HG03045 (cell line): ENCODE measurements around the gene STXBP1.
"Not testable (repeated sequence)": the region's sequence is repeated elsewhere in the genome, so short reads cannot be mapped to it uniquely, and the experiment has no call there.

Experiments used
- ATAC-seq: cut with Tn5 transposase; IDR thresholded peaks from one replicate; pipeline ENCODE4 v1.9.1; 2021; ENCODE audit warnings: mild to moderate bottlenecking, moderate library complexity; ENCODE audit not compliant: unreplicated experiment

The STXBP1 gene

DNA sequence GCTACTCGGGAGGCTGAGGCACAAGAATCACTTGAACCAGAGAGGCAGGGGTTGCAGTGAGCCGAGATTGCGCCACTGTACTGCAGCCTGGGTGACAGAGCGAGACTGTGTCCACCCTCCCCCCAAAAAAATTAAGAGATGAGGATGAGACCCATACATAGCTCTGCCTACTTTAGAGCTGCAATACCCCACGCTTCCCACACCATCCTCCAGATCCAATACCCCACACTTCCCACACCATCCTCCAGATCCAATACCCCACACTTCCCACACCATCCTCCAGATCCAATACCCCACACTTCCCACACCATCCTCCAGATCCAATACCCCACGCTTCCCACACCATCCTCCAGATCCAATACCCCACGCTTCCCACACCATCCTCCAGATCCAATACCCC, 34.9 kb upstream of the STXBP1 start:
- ATAC-seq, result not testable (repeated sequence)

GRCh38 chr9:127578627-127578951, 33.5 kb upstream of the STXBP1 start:
- ATAC-seq, result no peak

- no peak for ATAC-seq
Measured at GRCh38 chr9:127578952-127579853, 32.9 kb upstream of the STXBP1 start.

- no peak for ATAC-seq
Measured at GRCh38 chr9:127580366-127580765, 31.7 kb upstream of the STXBP1 start.

DNA sequence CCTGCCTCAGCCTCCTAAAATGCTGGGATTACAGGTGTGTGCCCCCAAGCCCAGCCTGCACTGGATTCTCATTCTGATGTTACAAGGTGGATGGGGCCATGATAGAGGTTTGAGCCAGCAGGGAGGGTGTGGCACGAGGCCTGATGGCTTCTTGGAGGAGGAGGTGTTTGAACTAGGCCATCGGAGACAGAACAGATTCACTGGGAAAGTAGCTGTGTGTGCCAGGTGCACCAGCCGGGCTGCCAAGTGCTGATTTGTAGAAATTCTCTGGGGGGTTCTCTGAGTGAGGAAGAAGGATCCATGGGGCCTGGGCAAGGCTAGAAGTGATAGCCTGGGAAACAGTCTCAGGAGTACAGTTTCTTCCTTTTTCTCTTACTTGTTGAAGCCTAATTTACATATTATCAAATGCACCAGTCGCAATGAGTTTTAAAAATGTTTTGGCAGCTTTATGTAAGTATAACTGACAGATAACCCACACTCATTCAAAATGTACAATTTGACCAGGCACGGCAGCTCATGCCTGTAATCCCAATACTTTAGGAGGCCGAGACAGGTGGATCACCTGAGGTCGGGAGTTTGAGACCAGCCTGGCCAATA, 31.1 kb upstream of the STXBP1 start:
- no peak for ATAC-seq

DNA sequence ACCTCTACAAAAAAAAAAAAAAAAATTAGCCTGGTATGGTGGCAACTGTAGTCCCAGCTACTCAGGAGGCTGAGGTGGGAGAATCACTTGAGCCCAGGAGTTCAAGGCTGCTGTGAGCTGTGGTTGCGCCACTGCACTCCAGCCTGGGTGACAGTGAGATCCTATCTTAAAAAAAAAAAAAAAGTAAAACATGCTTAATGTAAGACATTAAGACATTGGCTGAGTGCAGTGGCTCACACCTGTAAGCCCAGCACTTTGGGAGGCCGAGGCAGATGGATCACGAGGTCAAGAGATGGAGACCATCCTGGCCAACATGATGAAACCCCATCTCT, 27.6 kb upstream of the STXBP1 start:
- ATAC-seq, result not testable (repeated sequence)

- no peak for ATAC-seq
Measured at GRCh38 chr9:127585161-127585819, 26.8 kb upstream of the STXBP1 start.

- no peak for ATAC-seq
Measured at GRCh38 chr9:127586096-127586495, 26.0 kb upstream of the STXBP1 start.

DNA sequence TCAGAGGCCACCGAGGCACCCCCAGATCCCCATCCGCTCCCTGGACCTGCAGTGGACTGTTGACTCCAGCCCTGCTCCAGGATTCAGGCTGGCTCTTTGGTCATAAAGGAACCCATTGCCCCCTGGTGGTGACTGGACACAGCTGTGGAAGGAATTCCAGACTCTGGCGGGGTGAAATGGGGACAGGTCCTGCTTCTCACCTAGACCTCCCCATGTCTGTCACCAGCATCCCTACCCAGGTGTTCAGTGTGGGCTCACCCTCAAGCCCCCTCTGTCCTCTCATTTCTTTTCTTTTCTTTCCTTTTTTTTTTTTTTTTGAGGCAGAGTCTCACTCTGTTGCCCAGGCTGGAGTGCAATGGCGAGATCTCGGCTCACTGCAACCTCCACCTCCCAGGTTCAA, 25.5 kb upstream of the STXBP1 start:
- no peak for ATAC-seq

DNA sequence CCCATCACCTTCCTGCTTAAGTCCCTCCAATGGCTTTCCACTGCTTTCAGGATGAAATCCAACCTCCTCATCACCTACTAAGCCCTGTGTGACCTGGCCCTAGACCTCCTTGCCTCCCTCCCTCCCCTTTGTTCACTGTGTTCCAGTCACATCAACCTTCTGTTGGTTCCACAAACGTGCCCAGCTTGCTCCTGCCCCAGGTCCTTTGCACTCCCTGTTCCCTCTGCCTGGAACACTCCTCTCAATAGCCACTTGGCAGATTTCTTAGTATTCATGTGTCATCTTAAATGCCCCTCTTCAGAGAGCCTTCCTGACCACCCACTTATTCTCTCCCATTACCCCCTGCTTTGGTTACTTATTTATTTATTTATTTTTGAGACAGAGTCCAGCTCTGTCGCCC, 24.1 kb upstream of the STXBP1 start:
- no peak for ATAC-seq

GRCh38 chr9:127588740-127589506, 23.2 kb upstream of the STXBP1 start:
- ATAC-seq, result no peak

GRCh38 chr9:127589955-127590370, 22.1 kb upstream of the STXBP1 start:
- no peak for ATAC-seq

DNA sequence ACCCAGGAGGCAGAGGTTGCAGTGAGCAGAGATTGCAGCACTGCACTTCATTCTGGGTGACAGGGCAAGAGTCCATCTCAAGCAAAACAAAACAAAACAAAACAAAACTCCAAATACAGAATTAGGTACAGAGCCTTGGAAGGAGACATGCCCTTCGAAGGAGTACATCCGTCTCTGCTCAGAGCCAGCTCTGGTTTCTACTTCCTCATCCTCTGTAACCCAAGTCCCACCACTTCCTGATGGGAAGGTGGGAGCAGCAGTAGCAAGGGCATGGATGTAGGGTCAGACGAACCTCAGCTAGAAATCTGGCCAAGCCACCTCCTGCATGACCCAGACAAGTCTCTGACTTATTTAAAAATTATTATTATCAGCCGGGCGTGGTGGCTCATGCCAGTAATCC, 16.5 kb upstream of the STXBP1 start:
- no peak for ATAC-seq

- ATAC-seq, result no peak
Measured at GRCh38 chr9:127598839-127599549, 13.1 kb upstream of the STXBP1 start.

DNA sequence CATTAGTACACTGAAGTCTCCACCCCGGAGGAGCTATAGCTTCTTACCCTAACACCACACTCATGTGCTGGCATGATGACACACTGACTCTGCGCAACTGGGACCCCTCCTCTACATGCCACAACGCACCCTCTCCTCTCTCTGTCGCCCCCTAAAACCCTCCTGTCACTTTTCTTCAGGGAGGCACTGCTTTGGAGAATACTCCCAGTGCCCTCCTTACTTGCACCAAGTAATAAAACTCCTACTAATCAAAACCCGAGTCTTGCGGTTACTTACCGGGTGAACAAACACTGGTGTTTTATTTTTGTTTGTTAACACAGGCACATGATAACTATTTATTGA, 12.6 kb upstream of the STXBP1 start:
- no peak for ATAC-seq

- no peak for ATAC-seq
Measured at GRCh38 chr9:127603226-127603625, 8.9 kb upstream of the STXBP1 start.

DNA sequence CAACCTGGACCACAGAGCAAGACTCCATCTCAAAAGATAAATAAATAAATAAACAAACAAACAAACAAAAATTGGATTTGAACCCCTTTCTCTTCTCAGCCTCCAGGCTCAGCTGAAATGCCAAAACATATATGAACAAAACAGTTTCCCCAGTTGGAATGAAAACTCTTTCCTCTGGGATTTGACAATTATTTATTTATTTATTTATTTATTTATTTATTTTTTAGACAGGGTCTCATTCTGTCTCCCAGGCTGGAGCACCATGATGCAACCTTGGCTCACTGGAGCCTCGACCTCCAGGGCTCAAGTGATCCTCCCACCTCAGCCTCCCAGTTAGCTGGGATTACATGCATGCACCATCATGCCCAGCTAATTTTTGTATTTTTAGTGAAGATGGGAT, 6.0 kb upstream of the STXBP1 start:
- no peak for ATAC-seq

- ATAC-seq, result no peak
Measured at GRCh38 chr9:127608104-127608966, 3.7 kb upstream of the STXBP1 start.

DNA sequence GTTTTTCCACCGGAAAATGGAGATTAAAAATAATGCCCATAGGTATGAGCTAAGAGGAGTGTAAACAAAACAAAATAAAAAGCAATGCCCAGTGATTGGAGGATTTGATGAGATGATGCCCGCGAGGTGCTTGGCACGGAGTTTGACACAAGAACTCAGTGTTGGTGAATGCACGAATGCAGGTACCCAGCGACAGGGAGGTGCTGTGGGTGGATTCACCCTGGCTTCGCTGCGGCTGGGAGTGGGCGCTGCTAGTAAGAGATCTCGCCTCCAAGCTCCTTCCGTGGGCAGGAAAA, 526 bp upstream of the STXBP1 start:
- no peak for ATAC-seq

GRCh38 chr9:127612939-127613582, 984 bp downstream of the STXBP1 start:
- ATAC-seq, result no peak
